HepG2 (cell line): ENCODE measurements around the gene KIF22. TPM values are rescaled to one million over a fixed set of nuclear protein-coding genes. Genes with fewer than 3 reads are reported as not detected.

Experiments
- ARID5B ChIP-seq: IDR thresholded peaks from 2 replicates; pipeline ENCODE4 v1.4.0; 2020; ENCODE audit warnings: mild to moderate bottlenecking, missing genetic modification reagents
- ASH2L ChIP-seq: fragments of 300-600, 200-600 bp; sonication (generic); IDR thresholded peaks from 2 replicates; pipeline ENCODE4 v1.7.0; 2017; ENCODE audit warnings: low read depth, mild to moderate bottlenecking, moderate library complexity, mixed read lengths, low read length; ENCODE audit not compliant: insufficient read length
- ATF3 ChIP-seq: sonication (generic); formaldehyde crosslinking; IDR thresholded peaks from 2 replicates; pipeline ENCODE4 v1.4.0; 2020; ENCODE audit warnings: missing genetic modification reagents
- BORCS8-MEF2B ChIP-seq: sonication (generic); formaldehyde crosslinking; IDR thresholded peaks from 2 replicates; pipeline ENCODE4 v1.8.0; 2022; ENCODE audit warnings: mild to moderate bottlenecking, missing genetic modification reagents
- CBX1 ChIP-seq: IDR thresholded peaks from one replicate; pipeline ENCODE4 v1.6.1; 2016; ENCODE audit warnings: antibody characterized with exemption, low read depth
- ETV5 ChIP-seq: IDR thresholded peaks from 2 replicates; pipeline ENCODE4 v1.6.1; 2018; ENCODE audit warnings: missing biosample characterization, missing genetic modification reagents, inconsistent platforms, borderline replicate concordance
- ETV6 ChIP-seq: sonication (generic); formaldehyde crosslinking; conservative IDR thresholded peaks from 2 replicates; pipeline ENCODE4 v1.4.0; 2020; ENCODE audit warnings: missing genetic modification reagents
- FOXK2 ChIP-seq: fragments of 450-650 bp; IDR thresholded peaks from 2 replicates; pipeline ENCODE4 v1.6.1; 2016
- GPN1 ChIP-seq: sonication (generic); formaldehyde crosslinking; IDR thresholded peaks from 2 replicates; pipeline ENCODE4 v1.5.1; 2020; ENCODE audit warnings: missing genetic modification reagents, borderline replicate concordance
- KAT8 ChIP-seq: IDR thresholded peaks from 2 replicates; pipeline ENCODE4 v1.6.1; 2016; ENCODE audit warnings: missing genetic modification reagents, missing compliant biosample characterization
- KLF12 ChIP-seq: sonication (generic); formaldehyde crosslinking; IDR thresholded peaks from 2 replicates; pipeline ENCODE4 v1.4.0; 2020; ENCODE audit warnings: missing genetic modification reagents, borderline replicate concordance
- MAX ChIP-seq: IDR thresholded peaks from 2 replicates; pipeline ENCODE4 v1.6.1; 2012; ENCODE audit warnings: inconsistent platforms
- MBD4 ChIP-seq: IDR thresholded peaks from 2 replicates; pipeline ENCODE4 v1.6.1; 2012; ENCODE audit warnings: low read length, inconsistent platforms, borderline replicate concordance
- MED1 ChIP-seq: sonication (generic); formaldehyde crosslinking; IDR thresholded peaks from 2 replicates; pipeline ENCODE4 v1.4.0; 2020; ENCODE audit warnings: missing genetic modification reagents
- MEF2D ChIP-seq: sonication (generic); formaldehyde crosslinking; IDR thresholded peaks from 2 replicates; pipeline ENCODE4 v1.5.1; 2020; ENCODE audit warnings: mild to moderate bottlenecking, missing genetic modification reagents
- RAD21 ChIP-seq: fragments of 450-650 bp; formaldehyde crosslinking; IDR thresholded peaks from 2 replicates; pipeline ENCODE4 v1.5.0; 2020; ENCODE audit warnings: mild to moderate bottlenecking
- SIN3A ChIP-seq: IDR thresholded peaks from 2 replicates; pipeline ENCODE4 v1.6.1; 2011; ENCODE audit warnings: low read depth, mild to moderate bottlenecking, control low read depth, low read length, borderline replicate concordance
- TCF7 ChIP-seq: sonication (generic); IDR thresholded peaks from 2 replicates; pipeline ENCODE4 v1.6.1; 2016; ENCODE audit warnings: antibody characterized with exemption, low read depth
- TRIM22 ChIP-seq: fragments of 450-650 bp; IDR thresholded peaks from 2 replicates; pipeline ENCODE4 v1.6.1; 2017
- ZEB1 ChIP-seq: IDR thresholded peaks from 2 replicates; pipeline ENCODE4 v1.6.1; 2012; ENCODE audit warnings: mild to moderate bottlenecking, low read depth, inconsistent platforms; ENCODE audit not compliant: insufficient replicate concordance
- ZFP91 ChIP-seq: sonication (generic); formaldehyde crosslinking; IDR thresholded peaks from 2 replicates; pipeline ENCODE4 v1.9.0; 2022; ENCODE audit warnings: missing genetic modification reagents, mild to moderate bottlenecking, borderline replicate concordance
- ZMAT3 ChIP-seq: sonication (generic); formaldehyde crosslinking; conservative IDR thresholded peaks from 2 replicates; pipeline ENCODE4 v1.7.0; 2021; ENCODE audit warnings: missing genetic modification reagents
- ZNF557 ChIP-seq: sonication (generic); formaldehyde crosslinking; IDR thresholded peaks from 2 replicates; pipeline ENCODE4 v1.4.0; 2020; ENCODE audit warnings: missing genetic modification reagents
- ZNF790 ChIP-seq: sonication (generic); formaldehyde crosslinking; IDR thresholded peaks from 2 replicates; pipeline ENCODE4 v1.8.0; 2022; ENCODE audit warnings: missing genetic modification reagents, mild to moderate bottlenecking, borderline replicate concordance
- ZNF839 ChIP-seq: sonication (generic); formaldehyde crosslinking; IDR thresholded peaks from 2 replicates; pipeline ENCODE4 v1.4.0; 2020; ENCODE audit warnings: missing genetic modification reagents, mild to moderate bottlenecking, borderline replicate concordance
- polyA plus RNA-seq, 8 experiments: library from polyadenylated mRNA; depleted of rRNA in 3 of 8; stranded (reverse) in 7 of 8; unstranded in 1 of 8; fragments of >200 nt; fragmentation: Illumina TruSeq in 4 of 8; extraction: Trizol in 4 of 8; gene quantifications; 2 replicates each; pipeline versions ENCODE4 v1.2.1 to v1.2.3, GENCODE V29; 2011 to 2016; ENCODE audit warnings: low read depth in 4 of 8, missing spikeins in 1 of 8, mixed read lengths in 1 of 8; ENCODE audit not compliant: insufficient read depth in 1 of 8
- total RNA-seq, 5 experiments: library from RNA; depleted of rRNA; stranded (reverse); fragments of >200 nt; fragmentation: Illumina TruSeq; extraction: Trizol; gene quantifications; 2 replicates each; pipeline ENCODE4 v1.2.3, GENCODE V29; 2016; ENCODE audit warnings: low read depth in 1 of 5

Gene KIF22
- total and polyA plus RNA-seq, 2 of the 13 experiments (the other 11 are each of a cell fraction or from before 2014, with no cell fraction given) = 95.8 to 118 TPM

GRCh38 chr16:29816694-29817441 is 26.3 kb downstream of the KIF22 start (continued):
- no peak for TF ChIP-seq ATF3 (CRISPR knock-in tag)
- no peak for TF ChIP-seq ZNF839 (CRISPR knock-in tag)
- TF ChIP-seq RAD21 (CRISPR knock-in tag) = no peak
- TF ChIP-seq MED1 (CRISPR knock-in tag) = no peak
- TF ChIP-seq TRIM22 = no peak
- no peak for TF ChIP-seq ZEB1
- TF ChIP-seq ETV6 (CRISPR knock-in tag) = no peak
- no peak for TF ChIP-seq SIN3A
- TF ChIP-seq KLF12 (CRISPR knock-in tag) = no peak
- TF ChIP-seq ZFP91 (CRISPR knock-in tag) = peak; percentile 85
- TF ChIP-seq ZNF557 (CRISPR knock-in tag) = no peak
- TF ChIP-seq ARID5B (CRISPR knock-in tag) = no peak
- TF ChIP-seq ASH2L = peak; percentile 10
- TF ChIP-seq TCF7 = no peak
- TF ChIP-seq ZMAT3 (CRISPR knock-in tag) = no peak
- no peak for TF ChIP-seq GPN1 (CRISPR knock-in tag)
- no peak for TF ChIP-seq BORCS8-MEF2B (CRISPR knock-in tag)
- no peak for TF ChIP-seq ETV5 (CRISPR knock-in tag)
- TF ChIP-seq CBX1 = no peak
- TF ChIP-seq MEF2D (CRISPR knock-in tag) = no peak
- no peak for TF ChIP-seq MBD4
- no peak for TF ChIP-seq KAT8 (CRISPR knock-in tag)
- TF ChIP-seq FOXK2 = no peak
- no peak; the same call in 1 of the 2 replicates for TF ChIP-seq MAX
- 0 out of 2 replicates have a peak, but pooled peaks have one; percentile 74 for TF ChIP-seq ZNF790 (CRISPR knock-in tag)
